Frontal cortex (tissue), 4 donors: ENCODE data around the gene SERPINB12. TPM values are rescaled to one million over a fixed set of nuclear protein-coding genes. Genes with fewer than 3 reads are reported as not detected.

Experiments used
- DNase-seq, 2 donors: peaks; one replicate each; pipeline ENCODE4 v3.0.0; 2012; ENCODE audit warnings: low spot score in 2 of 2
- FAIRE-seq: peaks from 2 replicates; lab custom pipeline; 2012; peaks lifted over from hg19 to GRCh38; lab: Jason Lieb, UNC
- total RNA-seq: library from RNA; depleted of rRNA; stranded (reverse); fragments of >200 nt; gene quantifications from one replicate; pipeline ENCODE4 v1.2.3, GENCODE V29; 2014
- donor health status: control.
- donor health status: control.
- donor health status: control.

SERPINB12 gene
- total RNA-seq, 1 donor from 2014 or later = not detected

DNA sequence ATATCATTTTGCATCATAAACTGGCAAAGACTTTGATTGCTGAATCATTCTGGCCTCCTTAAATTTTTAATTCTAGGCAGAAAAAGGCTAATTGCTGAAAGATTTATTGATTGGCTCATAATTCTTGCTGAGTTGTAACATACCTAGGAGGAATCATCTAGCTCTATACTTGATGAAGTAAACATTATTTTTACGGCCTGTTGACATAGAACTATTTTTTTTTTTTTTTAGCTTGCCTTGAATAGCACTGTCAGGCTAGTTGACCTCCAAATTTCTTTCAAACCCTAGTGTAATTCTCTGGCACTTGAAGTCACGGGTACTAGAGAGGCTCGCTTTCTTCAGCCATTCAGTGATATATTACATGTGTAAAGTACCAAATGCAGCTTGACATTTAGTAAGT is 2.8 kb downstream of the SERPINB12 start:
- FAIRE-seq = no peak
- no peak for DNase-seq

- DNase-seq = no peak
- no peak for FAIRE-seq
These were observed 7.9 kb downstream of the SERPINB12 start for GRCh38 chr18:63550068-63550467.

DNA sequence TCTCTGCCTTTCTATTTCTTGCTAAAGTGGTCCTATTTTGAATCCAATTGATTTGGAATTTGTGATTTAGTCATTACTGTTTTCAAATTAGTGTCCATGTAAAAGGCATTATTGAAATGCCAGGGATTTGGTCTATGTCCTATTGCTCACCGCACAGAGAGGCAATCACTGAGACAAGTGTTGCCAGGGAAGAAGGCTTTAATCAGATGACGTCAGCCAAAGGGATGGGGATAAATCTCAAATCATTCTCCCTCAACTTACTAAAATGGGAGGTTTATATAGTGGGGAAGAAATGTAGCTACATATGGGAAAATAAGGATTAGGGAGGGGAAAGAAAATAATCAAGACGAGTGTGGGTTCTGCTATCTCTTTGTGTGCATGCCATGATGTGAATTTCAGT is 9.6 kb downstream of the SERPINB12 start:
- DNase-seq (no peak), FAIRE-seq (no peak)

GRCh38 chr18:63552581-63552980 is 10.4 kb downstream of the SERPINB12 start:
- DNase-seq (no peak), FAIRE-seq (no peak)

DNA sequence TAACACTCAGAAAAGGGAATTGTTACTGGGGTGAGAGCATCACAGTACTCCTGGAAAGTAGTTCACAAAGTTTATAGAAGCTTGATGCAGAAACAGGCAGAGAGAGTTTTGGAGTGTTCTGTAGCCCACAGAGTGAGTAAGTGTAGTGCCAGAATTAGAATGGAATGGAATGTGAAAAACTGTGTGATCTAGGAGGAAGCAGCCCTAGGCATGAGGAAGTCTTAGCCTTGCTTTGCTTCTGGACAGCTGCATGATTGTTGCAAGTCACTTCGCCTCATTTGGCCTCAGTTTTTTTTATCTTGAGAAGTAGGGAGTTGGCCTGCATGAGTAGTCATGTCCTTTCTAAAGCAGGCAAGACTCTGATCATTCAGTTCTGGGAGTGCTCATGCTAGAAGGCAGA is 10.9 kb downstream of the SERPINB12 start:
- peak in 1 of 2 donors; percentile 5 for DNase-seq
- FAIRE-seq = no peak

GRCh38 chr18:63559567-63560491 is 17.7 kb downstream of the SERPINB12 start:
- DNase-seq (no peak), FAIRE-seq (no peak)

DNA sequence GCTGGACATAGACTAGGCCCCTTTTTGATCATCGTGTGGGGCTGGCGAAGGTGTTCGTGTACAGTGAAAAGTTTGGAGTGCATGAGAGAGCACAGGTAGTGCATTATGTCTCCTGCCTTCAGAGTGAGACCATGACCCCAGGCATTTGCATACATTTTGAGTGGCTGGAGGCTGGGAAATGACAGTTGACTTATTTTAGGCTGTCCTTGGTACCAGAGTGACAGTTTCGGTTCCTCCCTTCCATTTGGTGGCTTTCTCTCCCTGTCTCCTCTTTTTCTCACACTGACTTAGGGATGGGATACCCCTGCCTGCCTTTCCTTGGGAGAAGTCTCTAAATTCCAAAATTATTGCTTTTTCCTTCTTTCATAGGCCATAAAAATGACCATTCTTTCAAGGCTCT is 20.1 kb downstream of the SERPINB12 start:
- FAIRE-seq = no peak

DNA sequence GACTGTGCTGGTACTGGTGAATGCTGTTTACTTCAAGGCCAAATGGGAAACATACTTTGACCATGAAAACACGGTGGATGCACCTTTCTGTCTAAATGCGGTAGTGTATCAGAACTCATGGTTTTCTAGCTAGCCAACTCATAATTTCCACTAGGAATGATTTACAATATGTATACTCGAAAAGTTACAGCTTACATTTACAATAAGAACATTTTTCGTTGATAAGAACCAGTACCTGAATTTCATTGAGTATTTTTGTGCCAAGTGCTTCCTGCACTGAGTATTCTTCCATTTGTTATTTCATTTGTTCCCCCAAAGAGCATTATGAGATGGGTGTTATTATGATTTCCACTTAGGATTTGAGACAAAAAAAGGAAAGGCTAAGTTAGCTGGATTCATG is 21.9 kb downstream of the SERPINB12 start:
- DNase-seq (no peak), FAIRE-seq (no peak)

More for the DNA sequence above, 20.1 kb downstream of the SERPINB12 start:
- no peak for DNase-seq

DNA sequence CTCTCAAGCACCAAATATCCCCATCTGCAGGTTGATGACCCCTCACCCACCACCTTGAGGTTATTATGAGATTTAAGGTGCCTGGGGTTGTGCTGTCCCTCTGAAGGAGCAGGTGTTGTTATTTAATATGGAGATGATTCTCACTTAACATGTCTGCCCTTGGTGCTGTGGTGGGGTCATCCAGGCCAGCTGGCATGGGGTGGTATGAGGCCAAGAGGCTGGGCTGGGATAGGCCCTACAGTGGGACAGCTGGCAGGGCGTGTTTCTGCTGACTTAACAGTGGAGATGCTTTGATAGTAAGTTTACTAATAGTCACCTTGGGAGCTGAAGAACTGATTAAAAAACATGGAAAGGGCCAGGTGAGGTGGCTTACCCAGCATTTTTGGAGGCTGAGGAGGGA is 22.4 kb downstream of the SERPINB12 start:
- DNase-seq (no peak), FAIRE-seq (no peak)

GRCh38 chr18:63567276-63567675 is 25.1 kb downstream of the SERPINB12 start:
- no peak for FAIRE-seq

DNA sequence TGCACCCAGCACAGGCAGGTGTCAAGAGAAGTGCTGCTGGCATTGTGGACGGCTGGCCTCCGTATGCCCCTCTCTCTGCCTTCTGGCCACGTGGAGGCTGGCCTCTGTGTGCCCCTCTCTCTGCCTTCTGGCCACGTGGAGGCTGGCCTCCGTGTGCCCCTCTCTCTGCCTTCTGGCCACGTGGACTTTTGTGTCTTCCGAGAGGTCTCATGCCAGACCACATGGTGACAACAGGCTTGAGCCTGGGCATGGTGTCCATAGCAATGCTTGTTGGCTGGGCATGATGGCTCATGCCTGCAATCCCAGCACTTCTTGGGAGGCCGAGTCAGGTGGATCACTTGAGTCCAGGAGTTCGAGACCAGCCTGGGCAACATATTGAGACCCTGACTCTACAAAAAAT is 25.7 kb downstream of the SERPINB12 start:
- DNase-seq (no peak), FAIRE-seq (no peak)

More at GRCh38 chr18:63567276-63567675, 25.1 kb downstream of the SERPINB12 start:
- DNase-seq = no peak

GRCh38 chr18:63570721-63571120 is 28.6 kb downstream of the SERPINB12 start:
- no peak for DNase-seq
- no peak for FAIRE-seq

- DNase-seq = no peak
- FAIRE-seq = no peak
These were observed 33.5 kb downstream of the SERPINB12 start for GRCh38 chr18:63575681-63576080.

DNA sequence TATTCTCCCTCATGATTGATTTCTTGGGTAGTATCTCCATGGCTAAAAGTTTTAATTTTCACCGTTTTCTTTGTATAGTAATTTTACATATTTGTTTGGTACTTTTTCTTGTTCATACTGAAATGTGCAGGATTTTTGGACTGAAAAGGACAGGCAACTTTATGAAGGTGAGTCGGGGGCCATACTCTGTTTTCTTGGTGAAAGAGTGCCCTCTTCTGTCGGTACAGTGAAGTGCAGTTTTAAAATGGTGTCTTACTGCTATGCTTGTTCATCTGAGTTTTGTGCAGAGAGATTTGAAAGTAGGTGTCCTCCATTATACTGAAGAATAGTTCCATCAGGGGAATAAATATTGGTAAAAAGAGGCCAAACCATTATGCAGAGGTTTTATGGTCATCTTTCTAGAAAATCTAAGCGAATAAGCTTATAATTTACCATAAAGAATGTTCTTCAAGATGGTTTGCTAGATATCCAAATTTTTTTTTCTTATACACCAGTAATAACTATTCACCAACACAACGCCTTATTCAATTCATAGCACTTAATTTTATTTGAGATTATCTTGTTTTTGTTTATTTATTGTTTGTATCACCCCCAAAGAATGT is 36.3 kb downstream of the SERPINB12 start:
- no peak for DNase-seq
- no peak for FAIRE-seq

DNA sequence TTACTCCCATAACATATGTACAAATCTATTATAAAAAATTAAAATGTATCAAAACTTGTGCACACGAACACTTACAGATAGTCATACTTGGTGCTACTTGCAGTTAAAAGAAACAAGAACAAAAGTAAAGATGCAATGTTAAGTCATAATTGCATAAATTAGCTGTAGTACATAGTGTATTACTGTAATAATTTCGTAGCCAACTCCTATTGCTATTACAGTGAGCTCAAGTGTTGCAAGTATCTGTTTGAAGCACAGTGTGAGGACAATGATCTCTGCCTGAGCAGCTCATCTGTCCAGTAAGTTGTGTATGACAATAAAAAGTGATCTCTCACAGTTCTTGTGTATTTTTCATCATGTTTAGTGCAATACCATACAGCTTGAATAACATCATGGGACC is 37.4 kb downstream of the SERPINB12 start:
- FAIRE-seq (no peak), DNase-seq (no peak)

DNA sequence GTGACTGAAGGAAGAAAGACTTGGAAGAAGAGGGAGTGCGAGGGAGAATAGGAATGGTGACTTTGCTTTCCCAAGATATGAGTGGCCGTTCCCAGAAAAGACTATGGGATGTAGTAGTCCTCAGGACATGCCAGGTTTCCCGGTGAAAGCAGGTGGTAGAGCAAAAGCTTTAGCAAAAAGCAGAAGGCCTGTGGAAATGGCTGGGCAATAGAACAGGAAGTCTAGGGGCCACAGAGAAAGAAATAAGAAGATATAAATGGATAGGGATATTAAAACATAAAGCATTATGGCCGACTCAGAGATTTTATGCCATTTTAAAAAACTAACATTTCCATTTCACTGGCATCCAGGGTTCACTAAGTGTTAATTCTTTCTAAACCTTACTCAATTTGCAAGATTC is 43.8 kb downstream of the SERPINB12 start:
- FAIRE-seq (no peak), DNase-seq (no peak)

DNA sequence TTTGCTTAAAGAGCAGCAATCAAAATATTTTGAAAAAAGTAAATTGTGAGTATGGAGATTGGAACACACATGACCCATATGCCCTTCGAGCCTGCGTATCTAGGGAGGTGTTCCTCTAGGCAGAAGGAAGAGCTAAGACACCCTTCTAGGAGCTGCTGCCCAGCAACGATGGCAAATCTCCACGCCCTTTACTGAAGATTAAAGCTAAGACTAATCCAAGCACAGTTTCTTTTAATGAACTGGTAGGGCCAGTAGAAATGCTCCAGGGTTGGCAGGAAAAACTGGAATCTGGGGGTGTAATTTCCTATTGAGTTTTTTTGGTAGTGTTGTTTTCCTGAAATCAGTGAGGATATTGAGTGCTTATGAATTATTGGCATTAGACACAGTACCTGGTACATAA is 44.3 kb downstream of the SERPINB12 start:
- no peak for DNase-seq
- no peak for FAIRE-seq

- FAIRE-seq = no peak
These were observed 44.8 kb downstream of the SERPINB12 start, which contains the start of gene SERPINB13 for GRCh38 chr18:63586966-63587365. Gene SERPINB13 (plus strand): TSS chr18:63587343. CDS start chr18:63588668, 1,325 bp downstream.

GRCh38 chr18:63588909-63589308 is 46.7 kb downstream of the SERPINB12 start:
- DNase-seq (no peak), FAIRE-seq (no peak)

More at GRCh38 chr18:63586966-63587365, 44.8 kb downstream of the SERPINB12 start, which contains the start of gene SERPINB13:
- no peak for DNase-seq

GRCh38 chr18:63590373-63590772 is 48.2 kb downstream of the SERPINB12 start:
- FAIRE-seq = no peak
- DNase-seq = no peak
